Measurements from ENCODE around the gene CASP12.

DNA sequence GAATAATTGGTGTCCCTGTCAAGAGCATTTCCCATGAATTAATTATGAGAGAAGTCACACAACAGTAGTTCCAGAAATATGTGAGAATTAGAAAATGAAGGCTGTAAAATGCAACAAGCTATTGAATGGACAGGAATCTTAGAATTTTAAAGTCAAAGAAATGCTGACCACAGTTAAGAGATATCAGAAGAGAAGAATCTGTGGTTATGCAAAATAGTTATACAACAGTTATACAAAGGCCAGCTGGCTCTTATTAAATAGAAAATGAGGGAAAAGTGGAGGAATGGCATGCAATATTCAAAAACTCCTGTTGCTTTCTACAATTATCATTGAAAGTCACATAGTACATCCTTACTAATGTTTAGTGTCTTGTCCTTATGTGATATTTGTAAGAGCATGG, 27.4 kb downstream of the CASP12 start:
- TF ChIP-seq, protein P1, sequence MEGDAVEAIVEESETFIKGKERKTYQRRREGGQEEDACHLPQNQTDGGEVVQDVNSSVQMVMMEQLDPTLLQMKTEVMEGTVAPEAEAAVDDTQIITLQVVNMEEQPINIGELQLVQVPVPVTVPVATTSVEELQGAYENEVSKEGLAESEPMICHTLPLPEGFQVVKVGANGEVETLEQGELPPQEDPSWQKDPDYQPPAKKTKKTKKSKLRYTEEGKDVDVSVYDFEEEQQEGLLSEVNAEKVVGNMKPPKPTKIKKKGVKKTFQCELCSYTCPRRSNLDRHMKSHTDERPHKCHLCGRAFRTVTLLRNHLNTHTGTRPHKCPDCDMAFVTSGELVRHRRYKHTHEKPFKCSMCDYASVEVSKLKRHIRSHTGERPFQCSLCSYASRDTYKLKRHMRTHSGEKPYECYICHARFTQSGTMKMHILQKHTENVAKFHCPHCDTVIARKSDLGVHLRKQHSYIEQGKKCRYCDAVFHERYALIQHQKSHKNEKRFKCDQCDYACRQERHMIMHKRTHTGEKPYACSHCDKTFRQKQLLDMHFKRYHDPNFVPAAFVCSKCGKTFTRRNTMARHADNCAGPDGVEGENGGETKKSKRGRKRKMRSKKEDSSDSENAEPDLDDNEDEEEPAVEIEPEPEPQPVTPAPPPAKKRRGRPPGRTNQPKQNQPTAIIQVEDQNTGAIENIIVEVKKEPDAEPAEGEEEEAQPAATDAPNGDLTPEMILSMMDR (IDR thresholded peaks at IDR 0.05): no peak
- no peak for TF ChIP-seq POLR2A (IDR thresholded peaks at IDR 0.05)
